ENCODE measurements around the gene KLK4.

KLK4 gene

DNA sequence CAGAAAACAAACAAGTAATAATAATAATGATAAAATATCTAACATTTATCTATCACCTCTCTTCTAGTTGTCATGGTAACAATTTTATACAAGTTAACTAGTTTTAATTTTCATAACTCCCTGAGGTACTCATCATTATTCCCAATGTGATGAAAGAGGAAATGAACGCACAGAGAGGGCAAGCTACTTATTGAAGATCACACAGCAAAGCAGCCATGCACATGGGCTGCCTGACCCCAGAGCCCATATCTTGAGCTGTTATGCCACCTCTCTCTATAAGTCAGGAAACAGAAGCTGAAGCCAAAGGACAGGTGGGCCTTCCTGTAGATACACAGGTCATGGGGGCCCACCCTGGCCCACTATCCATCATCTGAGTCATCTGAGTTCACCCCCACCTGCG is 4.9 kb upstream of the KLK4 start:
- no peaks in the 10 kb centered on the region for H3K36me3 ChIP-seq (ENCODE audit: control insufficient read depth in 1 of 2, insufficient read depth in 2 of 2, low read length in 2 of 2)
- H3K9me3 ChIP-seq (ENCODE audit: control insufficient read depth in 1 of 2, low read length in 2 of 2) = no peaks in the 10 kb centered on the region
- no peak overlapping the region for H3K4me3 ChIP-seq (ENCODE audit: low read depth in 1 of 2, low read length in 2 of 2)
- peaks cover 20 to 32% of the 10 kb centered on the region in 2 donors for H3K27me3 ChIP-seq (ENCODE audit: control insufficient read depth in 1 of 2, insufficient read depth in 2 of 2, low read length in 2 of 2)
- H3K27ac ChIP-seq (ENCODE audit: low read depth, low read length) = no peak overlapping the region
- H3K9ac ChIP-seq (ENCODE audit: low read depth in 1 of 2, low read length in 2 of 2) = no peak overlapping the region
- H3K4me1 ChIP-seq (ENCODE audit: control insufficient read depth in 1 of 2, insufficient read depth in 2 of 2, low read length in 2 of 2) = no peaks in the 10 kb centered on the region

DNA sequence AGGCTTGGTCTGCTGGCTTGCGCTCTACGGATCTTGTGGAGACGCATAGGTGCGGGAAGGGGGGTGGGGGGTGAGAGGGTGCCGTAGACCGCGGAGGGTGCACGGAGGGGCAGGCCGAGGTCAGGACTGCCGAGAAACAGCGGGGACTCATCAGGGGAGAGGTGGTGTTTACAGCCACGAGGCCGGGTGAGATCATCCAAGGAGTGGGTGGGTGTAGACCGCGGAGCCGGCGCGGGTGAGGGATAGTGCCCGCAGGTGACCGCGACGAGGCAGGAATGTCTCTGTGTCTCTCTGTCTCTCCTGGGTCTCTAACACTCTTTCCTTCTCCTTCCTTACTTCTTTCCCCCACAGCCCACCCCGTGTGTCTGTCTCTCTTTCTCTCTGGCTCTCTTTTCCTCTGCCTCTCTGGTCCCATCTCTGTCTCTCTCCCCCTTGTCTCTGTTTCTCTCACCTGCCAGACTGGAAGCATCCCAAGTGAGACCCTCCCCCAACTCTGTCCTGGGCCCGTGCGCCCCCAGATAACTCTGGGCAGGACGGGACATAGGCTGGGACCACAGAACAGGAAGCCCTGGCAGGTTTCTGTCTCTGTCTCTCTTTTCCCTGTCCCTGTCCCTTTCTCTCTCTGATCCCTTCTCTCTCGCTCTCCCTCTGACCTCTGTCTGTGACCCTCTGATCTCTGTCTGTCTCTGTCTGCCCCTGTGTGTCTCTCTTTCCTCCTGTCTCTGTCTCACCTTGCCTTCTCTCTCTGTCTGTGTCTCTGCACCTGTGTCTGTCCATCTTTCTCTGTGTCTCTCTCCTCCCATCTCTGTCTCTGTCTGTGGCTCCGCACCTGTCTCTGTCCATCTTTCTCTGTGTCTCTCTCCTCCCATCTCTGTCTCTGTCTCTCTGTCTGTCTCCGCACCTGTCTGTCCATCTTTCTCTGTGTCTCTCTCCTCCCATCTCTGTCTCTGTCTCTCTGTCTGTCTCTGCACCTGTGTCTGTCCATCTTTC is 1.8 kb upstream of the KLK4 start:
- no peaks in the 10 kb centered on the region for H3K9me3 ChIP-seq (ENCODE audit: control insufficient read depth in 1 of 2, low read length in 2 of 2)
- no peaks in the 10 kb centered on the region for H3K4me1 ChIP-seq (ENCODE audit: control insufficient read depth in 1 of 2, insufficient read depth in 2 of 2, low read length in 2 of 2)
- H3K36me3 ChIP-seq (ENCODE audit: control insufficient read depth in 1 of 2, insufficient read depth in 2 of 2, low read length in 2 of 2) = no peaks in the 10 kb centered on the region
- no peak overlapping the region for H3K9ac ChIP-seq (ENCODE audit: low read depth in 1 of 2, low read length in 2 of 2)
- H3K4me3 ChIP-seq (ENCODE audit: low read depth in 1 of 2, low read length in 2 of 2) = no peak overlapping the region
- peaks cover 47 to 48% of the 10 kb centered on the region in 2 donors for H3K27me3 ChIP-seq (ENCODE audit: control insufficient read depth in 1 of 2, insufficient read depth in 2 of 2, low read length in 2 of 2)
- H3K27ac ChIP-seq (ENCODE audit: low read depth, low read length) = no peak overlapping the region

DNA sequence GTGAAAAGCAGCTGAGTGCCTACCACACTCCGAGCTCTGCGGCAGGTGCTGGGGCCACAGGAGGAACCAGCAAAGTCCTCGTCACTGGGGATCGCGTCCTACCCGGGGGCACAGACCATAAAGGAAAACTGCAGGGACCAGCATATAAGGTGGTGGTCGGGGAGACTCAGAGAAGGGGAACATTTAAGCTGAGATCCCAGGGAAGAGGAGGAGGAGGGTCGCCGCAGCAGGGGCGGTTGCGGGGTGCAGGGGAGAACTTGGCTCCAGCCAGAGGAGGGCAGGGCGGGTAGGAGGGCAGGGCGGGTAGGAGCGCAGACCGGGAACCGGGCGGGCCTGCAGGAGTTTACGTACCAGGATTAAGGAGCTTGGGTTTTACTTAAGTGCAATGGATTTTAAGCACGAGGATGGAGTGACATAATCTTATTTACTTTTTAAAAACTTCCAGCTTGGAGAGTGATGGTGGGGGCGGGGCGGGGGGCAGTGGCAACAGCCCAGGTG is 956 bp upstream of the KLK4 start:
- Histone ChIP-seq H3K9ac (ENCODE audit: low read depth in 1 of 2, low read length in 2 of 2) (no peak overlapping the region), H3K27ac (ENCODE audit: low read depth, low read length) (no peak overlapping the region), H3K4me1 (ENCODE audit: control insufficient read depth in 1 of 2, insufficient read depth in 2 of 2, low read length in 2 of 2) (no peaks in the 10 kb centered on the region), H3K4me3 (ENCODE audit: low read depth in 1 of 2, low read length in 2 of 2) (no peak overlapping the region), H3K9me3 (ENCODE audit: control insufficient read depth in 1 of 2, low read length in 2 of 2) (no peaks in the 10 kb centered on the region), H3K27me3 (ENCODE audit: control insufficient read depth in 1 of 2, insufficient read depth in 2 of 2, low read length in 2 of 2) (peaks cover 47 to 48% of the 10 kb centered on the region in 2 donors), H3K36me3 (ENCODE audit: control insufficient read depth in 1 of 2, insufficient read depth in 2 of 2, low read length in 2 of 2) (no peaks in the 10 kb centered on the region)

DNA sequence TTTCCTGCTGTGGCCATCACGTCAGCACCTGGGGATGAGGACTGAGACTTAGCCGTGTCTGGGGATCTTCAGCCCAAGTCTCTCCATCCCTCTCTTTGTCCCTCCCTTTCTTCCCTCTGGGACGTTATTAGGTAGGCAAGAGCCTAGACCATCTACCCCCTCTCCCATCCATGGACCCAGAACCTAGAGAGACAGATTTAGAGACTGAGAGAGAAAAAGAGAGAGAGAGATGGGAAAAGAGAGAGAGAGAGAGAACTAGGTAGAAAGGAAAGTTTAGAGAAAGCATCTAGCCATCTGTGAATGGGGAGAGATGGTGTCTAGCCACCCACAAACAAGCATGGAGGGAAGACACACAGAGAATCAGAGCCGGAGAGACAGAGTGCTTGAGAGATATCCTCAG is 473 bp downstream of the KLK4 start:
- Histone ChIP-seq H3K4me1 (ENCODE audit: control insufficient read depth in 1 of 2, insufficient read depth in 2 of 2, low read length in 2 of 2) (no peaks in the 10 kb centered on the region), H3K27me3 (ENCODE audit: control insufficient read depth in 1 of 2, insufficient read depth in 2 of 2, low read length in 2 of 2) (peaks cover 44 to 51% of the 10 kb centered on the region in 2 donors), H3K9me3 (ENCODE audit: control insufficient read depth in 1 of 2, low read length in 2 of 2) (no peaks in the 10 kb centered on the region), H3K36me3 (ENCODE audit: control insufficient read depth in 1 of 2, insufficient read depth in 2 of 2, low read length in 2 of 2) (no peaks in the 10 kb centered on the region), H3K4me3 (ENCODE audit: low read depth in 1 of 2, low read length in 2 of 2) (no peak overlapping the region), H3K9ac (ENCODE audit: low read depth in 1 of 2, low read length in 2 of 2) (no peak overlapping the region), H3K27ac (ENCODE audit: low read depth, low read length) (no peak overlapping the region)

DNA sequence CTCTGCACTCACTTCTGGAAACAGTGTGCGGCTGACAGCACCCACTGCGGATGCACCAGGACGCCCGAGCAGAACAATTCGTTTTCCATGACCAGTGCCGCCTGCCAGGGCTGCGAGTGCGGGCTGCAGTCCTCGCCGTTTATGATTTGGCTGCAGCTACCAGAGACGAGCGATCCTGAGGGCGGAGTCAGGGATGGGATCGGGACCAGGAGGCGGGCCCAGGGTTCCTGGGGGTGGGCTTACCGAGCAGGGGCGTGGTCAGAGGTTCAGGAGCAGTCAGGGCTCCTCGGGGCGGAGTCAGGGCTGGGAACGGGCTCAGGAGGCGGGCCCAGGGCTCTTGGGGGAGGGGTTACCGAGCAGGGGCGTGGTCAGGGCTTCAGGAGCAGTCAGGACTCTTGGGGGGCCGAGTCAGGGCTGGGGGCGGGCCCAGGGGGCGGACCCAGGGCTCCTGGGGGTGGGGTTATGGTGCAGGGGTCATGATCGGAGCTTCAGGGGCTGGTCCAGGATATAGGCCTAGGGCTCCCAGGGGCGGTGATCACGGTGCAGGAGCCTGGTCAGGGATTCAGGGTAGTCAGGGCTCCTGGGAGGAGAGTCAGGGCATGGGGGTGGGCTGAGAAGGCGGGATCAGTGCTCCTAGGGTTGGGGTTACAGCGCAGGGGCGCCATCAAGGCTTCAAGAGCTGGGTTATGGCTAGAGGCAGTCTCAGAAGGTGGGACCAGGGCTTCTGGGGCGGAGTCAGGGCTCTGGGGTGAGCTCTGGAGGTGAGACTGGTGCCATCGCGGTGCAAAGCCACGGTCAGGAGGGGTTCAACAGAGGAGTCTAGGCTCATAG is 1.7 kb downstream of the KLK4 start:
- Histone ChIP-seq H3K9me3 (ENCODE audit: control insufficient read depth in 1 of 2, low read length in 2 of 2) (no peaks in the 10 kb centered on the region), H3K4me3 (ENCODE audit: low read depth in 1 of 2, low read length in 2 of 2) (no peak overlapping the region), H3K36me3 (ENCODE audit: control insufficient read depth in 1 of 2, insufficient read depth in 2 of 2, low read length in 2 of 2) (no peaks in the 10 kb centered on the region), H3K4me1 (ENCODE audit: control insufficient read depth in 1 of 2, insufficient read depth in 2 of 2, low read length in 2 of 2) (no peaks in the 10 kb centered on the region), H3K27me3 (ENCODE audit: control insufficient read depth in 1 of 2, insufficient read depth in 2 of 2, low read length in 2 of 2) (peaks cover 42 to 51% of the 10 kb centered on the region in 2 donors), H3K9ac (ENCODE audit: low read depth in 1 of 2, low read length in 2 of 2) (no peak overlapping the region), H3K27ac (ENCODE audit: low read depth, low read length) (no peak overlapping the region)

DNA sequence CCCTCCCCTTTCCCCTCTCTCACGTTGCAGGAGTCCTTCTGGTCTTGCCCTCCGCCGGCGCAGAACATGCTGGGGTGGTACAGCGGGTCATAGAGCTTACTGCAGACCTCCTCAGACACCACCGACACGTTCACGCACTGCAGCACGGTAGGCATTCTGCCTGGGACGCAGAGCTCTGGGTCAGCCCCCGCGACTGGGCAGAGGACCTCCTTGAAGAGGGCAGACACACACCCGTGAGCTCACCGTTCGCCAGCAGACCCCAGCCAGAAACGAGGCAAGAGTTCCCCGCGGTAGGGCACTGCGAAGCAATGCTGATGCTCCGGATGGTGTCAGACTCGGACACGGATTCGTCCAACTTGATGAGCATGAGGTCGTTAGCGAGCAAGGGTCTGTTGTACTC is 2.9 kb downstream of the KLK4 start:
- no peaks in the 10 kb centered on the region for H3K4me1 ChIP-seq (ENCODE audit: control insufficient read depth in 1 of 2, insufficient read depth in 2 of 2, low read length in 2 of 2)
- peaks cover 41 to 51% of the 10 kb centered on the region in 2 donors for H3K27me3 ChIP-seq (ENCODE audit: control insufficient read depth in 1 of 2, insufficient read depth in 2 of 2, low read length in 2 of 2)
- H3K36me3 ChIP-seq (ENCODE audit: control insufficient read depth in 1 of 2, insufficient read depth in 2 of 2, low read length in 2 of 2) = no peaks in the 10 kb centered on the region
- H3K9ac ChIP-seq (ENCODE audit: low read depth in 1 of 2, low read length in 2 of 2) = no peak overlapping the region
- H3K9me3 ChIP-seq (ENCODE audit: control insufficient read depth in 1 of 2, low read length in 2 of 2) = no peaks in the 10 kb centered on the region
- H3K4me3 ChIP-seq (ENCODE audit: low read depth in 1 of 2, low read length in 2 of 2) = no peak overlapping the region
- H3K27ac ChIP-seq (ENCODE audit: low read depth, low read length) = no peak overlapping the region

DNA sequence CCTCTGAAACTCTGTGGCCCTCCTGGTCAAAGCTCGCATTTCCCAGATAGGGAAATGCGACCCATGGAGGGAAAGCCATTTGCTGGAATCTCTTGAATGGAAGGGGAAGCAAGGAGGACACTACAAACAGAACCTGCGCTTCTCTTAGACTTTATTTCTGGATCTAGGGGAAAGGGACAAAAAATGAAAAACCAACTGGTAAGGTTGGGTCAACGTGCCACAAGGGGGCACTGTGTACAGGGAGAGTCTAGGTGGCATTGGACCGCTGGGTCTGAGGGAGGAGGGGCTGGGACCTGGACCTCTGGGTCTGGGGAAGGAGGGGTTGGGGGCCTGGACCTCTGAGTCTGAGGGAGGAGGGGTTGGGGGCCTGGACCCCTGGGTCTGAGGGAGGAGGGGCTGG is 5.0 kb downstream of the KLK4 start:
- Histone ChIP-seq H3K27me3 (ENCODE audit: control insufficient read depth in 1 of 2, insufficient read depth in 2 of 2, low read length in 2 of 2) (peaks cover 28 to 35% of the 10 kb centered on the region in 2 donors), H3K9ac (ENCODE audit: low read depth in 1 of 2, low read length in 2 of 2) (no peak overlapping the region), H3K36me3 (ENCODE audit: control insufficient read depth in 1 of 2, insufficient read depth in 2 of 2, low read length in 2 of 2) (no peaks in the 10 kb centered on the region), H3K27ac (ENCODE audit: low read depth, low read length) (no peak overlapping the region), H3K9me3 (ENCODE audit: control insufficient read depth in 1 of 2, low read length in 2 of 2) (no peaks in the 10 kb centered on the region), H3K4me1 (ENCODE audit: control insufficient read depth in 1 of 2, insufficient read depth in 2 of 2, low read length in 2 of 2) (no peaks in the 10 kb centered on the region), H3K4me3 (ENCODE audit: low read depth in 1 of 2, low read length in 2 of 2) (no peak overlapping the region)

DNA sequence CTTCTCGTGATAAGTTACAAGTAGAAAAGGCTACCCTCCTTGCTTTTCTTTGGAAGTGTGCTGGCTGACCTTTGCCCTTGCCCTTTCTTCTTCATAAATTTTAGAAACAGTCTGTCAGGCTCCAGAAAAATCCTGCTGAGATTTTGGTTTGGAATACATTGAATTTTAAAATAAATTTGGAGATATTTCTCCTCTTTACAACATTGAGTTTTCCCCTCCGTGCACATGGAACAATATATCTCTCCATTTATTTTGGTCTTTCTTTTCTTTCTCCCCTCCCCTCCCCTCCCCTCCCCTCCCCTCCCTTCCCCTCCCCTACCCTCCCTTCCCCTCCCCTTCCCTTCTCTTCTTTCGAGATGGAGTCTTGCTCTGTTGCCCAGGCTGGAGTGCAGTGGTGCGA is 8.6 kb downstream of the KLK4 start:
- no peaks in the 10 kb centered on the region for H3K36me3 ChIP-seq (ENCODE audit: control insufficient read depth in 1 of 2, insufficient read depth in 2 of 2, low read length in 2 of 2)
- H3K4me3 ChIP-seq (ENCODE audit: low read depth in 1 of 2, low read length in 2 of 2) = no peak overlapping the region
- H3K27me3 ChIP-seq (ENCODE audit: control insufficient read depth in 1 of 2, insufficient read depth in 2 of 2, low read length in 2 of 2) = peaks cover 4 to 6% of the 10 kb centered on the region in 2 donors
- no peak overlapping the region for H3K27ac ChIP-seq (ENCODE audit: low read depth, low read length)
- H3K9me3 ChIP-seq (ENCODE audit: control insufficient read depth in 1 of 2, low read length in 2 of 2) = no peaks in the 10 kb centered on the region
- no peak overlapping the region for H3K9ac ChIP-seq (ENCODE audit: low read depth in 1 of 2, low read length in 2 of 2)
- H3K4me1 ChIP-seq (ENCODE audit: control insufficient read depth in 1 of 2, insufficient read depth in 2 of 2, low read length in 2 of 2) = no peaks in the 10 kb centered on the region

DNA sequence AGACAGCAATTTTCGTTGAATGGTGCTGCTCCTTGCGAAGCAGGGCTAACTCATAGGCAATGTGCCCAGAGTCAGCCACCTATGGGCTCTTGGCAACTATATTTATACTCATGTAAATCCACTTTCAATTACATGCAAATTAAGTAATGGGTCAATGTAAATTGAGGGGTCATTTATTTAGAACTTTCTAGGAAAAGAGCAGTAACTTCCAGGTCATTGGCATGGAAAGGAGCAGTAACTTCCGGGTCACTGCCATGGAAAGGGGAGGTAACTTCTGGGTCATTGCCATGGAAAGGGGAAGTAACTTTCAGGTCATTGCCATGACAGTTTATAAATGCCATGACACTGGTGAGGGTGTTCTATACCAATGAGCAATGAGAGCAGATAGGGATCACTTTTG is 11.6 kb downstream of the KLK4 start:
- Histone ChIP-seq H3K27ac (ENCODE audit: low read depth, low read length) (no peak overlapping the region), H3K4me1 (ENCODE audit: control insufficient read depth in 1 of 2, insufficient read depth in 2 of 2, low read length in 2 of 2) (no peaks in the 10 kb centered on the region), H3K36me3 (ENCODE audit: control insufficient read depth in 1 of 2, insufficient read depth in 2 of 2, low read length in 2 of 2) (no peaks in the 10 kb centered on the region), H3K9me3 (ENCODE audit: control insufficient read depth in 1 of 2, low read length in 2 of 2) (no peaks in the 10 kb centered on the region), H3K4me3 (ENCODE audit: low read depth in 1 of 2, low read length in 2 of 2) (no peak overlapping the region), H3K27me3 (ENCODE audit: control insufficient read depth in 1 of 2, insufficient read depth in 2 of 2, low read length in 2 of 2) (peaks cover 0 to 6% of the 10 kb centered on the region in 2 donors), H3K9ac (ENCODE audit: low read depth in 1 of 2, low read length in 2 of 2) (no peak overlapping the region)

DNA sequence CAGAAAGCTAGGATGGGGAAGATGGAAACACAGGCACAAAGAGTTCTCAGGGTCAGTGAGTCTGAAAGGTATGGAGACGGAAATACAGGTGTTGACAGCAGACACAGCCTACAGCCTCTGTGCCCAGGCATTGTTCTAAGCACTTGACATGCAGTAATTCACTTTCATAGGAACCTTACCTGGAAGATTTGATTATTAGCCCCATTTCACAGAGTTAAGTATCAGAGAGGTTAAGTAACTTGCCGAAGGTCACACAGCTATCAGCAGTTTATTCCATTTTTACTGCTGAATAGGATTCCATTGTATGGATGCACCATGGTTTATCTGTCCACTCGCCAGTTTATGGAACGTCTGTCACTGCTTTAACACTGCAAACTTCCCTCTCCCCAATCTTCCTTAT is 13.2 kb downstream of the KLK4 start:
- H3K9ac ChIP-seq (ENCODE audit: low read depth in 1 of 2, low read length in 2 of 2) = no peak overlapping the region
- H3K4me1 ChIP-seq (ENCODE audit: control insufficient read depth in 1 of 2, insufficient read depth in 2 of 2, low read length in 2 of 2) = no peaks in the 10 kb centered on the region
- no peaks in the 10 kb centered on the region for H3K9me3 ChIP-seq (ENCODE audit: control insufficient read depth in 1 of 2, low read length in 2 of 2)
- H3K36me3 ChIP-seq (ENCODE audit: control insufficient read depth in 1 of 2, insufficient read depth in 2 of 2, low read length in 2 of 2) = no peaks in the 10 kb centered on the region
- H3K27me3 ChIP-seq (ENCODE audit: control insufficient read depth in 1 of 2, insufficient read depth in 2 of 2, low read length in 2 of 2) = peaks cover 0 to 6% of the 10 kb centered on the region in 2 donors
- no peak overlapping the region for H3K4me3 ChIP-seq (ENCODE audit: low read depth in 1 of 2, low read length in 2 of 2)
- no peak overlapping the region for H3K27ac ChIP-seq (ENCODE audit: low read depth, low read length)
